ENCODE measurements around the gene ZNF654. TPM values are rescaled to one million over a fixed set of nuclear protein-coding genes. Genes with fewer than 3 reads are reported as not detected.

Gene ZNF654
- total and polyA plus RNA-seq, 2 of the 13 experiments (the other 11 are each of a cell fraction or from before 2014, with no cell fraction given): 1.8 to 4.1 TPM

DNA sequence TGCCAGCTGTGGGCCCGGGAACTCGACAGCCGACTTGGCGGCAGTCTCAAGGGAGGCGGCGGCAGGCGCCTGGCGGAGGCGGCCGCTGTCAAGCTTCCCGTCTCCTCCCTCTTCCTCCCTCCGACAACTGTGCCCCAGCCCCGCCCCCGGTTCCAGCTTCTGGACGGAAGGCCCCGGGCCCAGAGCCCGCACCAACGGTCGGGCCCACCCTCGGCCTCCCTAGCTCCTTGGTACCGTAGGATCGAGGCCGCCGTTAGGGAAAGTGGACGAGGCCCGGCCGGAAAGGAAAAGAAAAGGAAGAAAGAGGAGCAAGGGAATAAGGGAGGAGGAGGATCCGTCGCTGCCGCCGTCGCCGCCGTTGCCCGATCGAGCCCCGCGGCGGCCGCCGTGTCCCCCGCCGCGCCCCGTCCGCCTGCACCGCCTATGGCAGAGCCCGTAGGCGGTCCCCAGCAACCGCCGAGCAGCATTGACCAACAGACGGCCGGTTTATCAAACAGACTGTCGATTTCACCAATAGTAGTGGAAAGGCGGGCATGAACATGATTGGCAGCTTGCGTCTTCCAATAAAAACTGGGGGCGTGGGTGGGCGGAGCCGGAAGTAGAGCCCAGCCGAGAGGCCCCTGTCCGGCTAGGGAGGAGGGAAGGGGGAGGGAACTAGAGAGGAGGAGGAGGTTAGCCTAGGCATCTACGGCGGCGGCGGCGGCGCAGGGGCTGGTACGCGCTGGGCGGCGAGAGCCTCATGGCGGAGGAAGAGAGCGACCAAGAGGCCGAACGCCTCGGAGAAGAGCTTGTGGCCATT lies at the start of gene ZNF654, which contains the start of gene CGGBP1 (continued):
- TF ChIP-seq, protein P1, sequence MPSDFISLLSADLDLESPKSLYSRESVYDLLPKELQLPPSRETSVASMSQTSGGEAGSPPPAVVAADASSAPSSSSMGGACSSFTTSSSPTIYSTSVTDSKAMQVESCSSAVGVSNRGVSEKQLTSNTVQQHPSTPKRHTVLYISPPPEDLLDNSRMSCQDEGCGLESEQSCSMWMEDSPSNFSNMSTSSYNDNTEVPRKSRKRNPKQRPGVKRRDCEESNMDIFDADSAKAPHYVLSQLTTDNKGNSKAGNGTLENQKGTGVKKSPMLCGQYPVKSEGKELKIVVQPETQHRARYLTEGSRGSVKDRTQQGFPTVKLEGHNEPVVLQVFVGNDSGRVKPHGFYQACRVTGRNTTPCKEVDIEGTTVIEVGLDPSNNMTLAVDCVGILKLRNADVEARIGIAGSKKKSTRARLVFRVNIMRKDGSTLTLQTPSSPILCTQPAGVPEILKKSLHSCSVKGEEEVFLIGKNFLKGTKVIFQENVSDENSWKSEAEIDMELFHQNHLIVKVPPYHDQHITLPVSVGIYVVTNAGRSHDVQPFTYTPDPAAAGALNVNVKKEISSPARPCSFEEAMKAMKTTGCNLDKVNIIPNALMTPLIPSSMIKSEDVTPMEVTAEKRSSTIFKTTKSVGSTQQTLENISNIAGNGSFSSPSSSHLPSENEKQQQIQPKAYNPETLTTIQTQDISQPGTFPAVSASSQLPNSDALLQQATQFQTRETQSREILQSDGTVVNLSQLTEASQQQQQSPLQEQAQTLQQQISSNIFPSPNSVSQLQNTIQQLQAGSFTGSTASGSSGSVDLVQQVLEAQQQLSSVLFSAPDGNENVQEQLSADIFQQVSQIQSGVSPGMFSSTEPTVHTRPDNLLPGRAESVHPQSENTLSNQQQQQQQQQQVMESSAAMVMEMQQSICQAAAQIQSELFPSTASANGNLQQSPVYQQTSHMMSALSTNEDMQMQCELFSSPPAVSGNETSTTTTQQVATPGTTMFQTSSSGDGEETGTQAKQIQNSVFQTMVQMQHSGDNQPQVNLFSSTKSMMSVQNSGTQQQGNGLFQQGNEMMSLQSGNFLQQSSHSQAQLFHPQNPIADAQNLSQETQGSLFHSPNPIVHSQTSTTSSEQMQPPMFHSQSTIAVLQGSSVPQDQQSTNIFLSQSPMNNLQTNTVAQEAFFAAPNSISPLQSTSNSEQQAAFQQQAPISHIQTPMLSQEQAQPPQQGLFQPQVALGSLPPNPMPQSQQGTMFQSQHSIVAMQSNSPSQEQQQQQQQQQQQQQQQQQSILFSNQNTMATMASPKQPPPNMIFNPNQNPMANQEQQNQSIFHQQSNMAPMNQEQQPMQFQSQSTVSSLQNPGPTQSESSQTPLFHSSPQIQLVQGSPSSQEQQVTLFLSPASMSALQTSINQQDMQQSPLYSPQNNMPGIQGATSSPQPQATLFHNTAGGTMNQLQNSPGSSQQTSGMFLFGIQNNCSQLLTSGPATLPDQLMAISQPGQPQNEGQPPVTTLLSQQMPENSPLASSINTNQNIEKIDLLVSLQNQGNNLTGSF (CRISPR knock-in tag; IDR thresholded peaks at IDR 0.05): no peak; the same call in 1 of the 2 replicates
- TF ChIP-seq, protein P2, sequence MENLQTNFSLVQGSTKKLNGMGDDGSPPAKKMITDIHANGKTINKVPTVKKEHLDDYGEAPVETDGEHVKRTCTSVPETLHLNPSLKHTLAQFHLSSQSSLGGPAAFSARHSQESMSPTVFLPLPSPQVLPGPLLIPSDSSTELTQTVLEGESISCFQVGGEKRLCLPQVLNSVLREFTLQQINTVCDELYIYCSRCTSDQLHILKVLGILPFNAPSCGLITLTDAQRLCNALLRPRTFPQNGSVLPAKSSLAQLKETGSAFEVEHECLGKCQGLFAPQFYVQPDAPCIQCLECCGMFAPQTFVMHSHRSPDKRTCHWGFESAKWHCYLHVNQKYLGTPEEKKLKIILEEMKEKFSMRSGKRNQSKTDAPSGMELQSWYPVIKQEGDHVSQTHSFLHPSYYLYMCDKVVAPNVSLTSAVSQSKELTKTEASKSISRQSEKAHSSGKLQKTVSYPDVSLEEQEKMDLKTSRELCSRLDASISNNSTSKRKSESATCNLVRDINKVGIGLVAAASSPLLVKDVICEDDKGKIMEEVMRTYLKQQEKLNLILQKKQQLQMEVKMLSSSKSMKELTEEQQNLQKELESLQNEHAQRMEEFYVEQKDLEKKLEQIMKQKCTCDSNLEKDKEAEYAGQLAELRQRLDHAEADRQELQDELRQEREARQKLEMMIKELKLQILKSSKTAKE (CRISPR knock-in tag; IDR thresholded peaks at IDR 0.05; ENCODE audit: borderline replicate concordance): no peak
- TF ChIP-seq ZNF724P (CRISPR knock-in tag; IDR thresholded peaks at IDR 0.05; ENCODE audit: borderline replicate concordance): peak; percentile 63; the same call in 1 of the 2 replicates
- TF ChIP-seq, protein P3, sequence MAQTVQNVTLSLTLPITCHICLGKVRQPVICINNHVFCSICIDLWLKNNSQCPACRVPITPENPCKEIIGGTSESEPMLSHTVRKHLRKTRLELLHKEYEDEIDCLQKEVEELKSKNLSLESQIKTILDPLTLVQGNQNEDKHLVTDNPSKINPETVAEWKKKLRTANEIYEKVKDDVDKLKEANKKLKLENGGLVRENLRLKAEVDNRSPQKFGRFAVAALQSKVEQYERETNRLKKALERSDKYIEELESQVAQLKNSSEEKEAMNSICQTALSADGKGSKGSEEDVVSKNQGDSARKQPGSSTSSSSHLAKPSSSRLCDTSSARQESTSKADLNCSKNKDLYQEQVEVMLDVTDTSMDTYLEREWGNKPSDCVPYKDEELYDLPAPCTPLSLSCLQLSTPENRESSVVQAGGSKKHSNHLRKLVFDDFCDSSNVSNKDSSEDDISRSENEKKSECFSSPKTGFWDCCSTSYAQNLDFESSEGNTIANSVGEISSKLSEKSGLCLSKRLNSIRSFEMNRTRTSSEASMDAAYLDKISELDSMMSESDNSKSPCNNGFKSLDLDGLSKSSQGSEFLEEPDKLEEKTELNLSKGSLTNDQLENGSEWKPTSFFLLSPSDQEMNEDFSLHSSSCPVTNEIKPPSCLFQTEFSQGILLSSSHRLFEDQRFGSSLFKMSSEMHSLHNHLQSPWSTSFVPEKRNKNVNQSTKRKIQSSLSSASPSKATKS (CRISPR knock-in tag; IDR thresholded peaks at IDR 0.05): no peak
- TF ChIP-seq, protein P4, sequence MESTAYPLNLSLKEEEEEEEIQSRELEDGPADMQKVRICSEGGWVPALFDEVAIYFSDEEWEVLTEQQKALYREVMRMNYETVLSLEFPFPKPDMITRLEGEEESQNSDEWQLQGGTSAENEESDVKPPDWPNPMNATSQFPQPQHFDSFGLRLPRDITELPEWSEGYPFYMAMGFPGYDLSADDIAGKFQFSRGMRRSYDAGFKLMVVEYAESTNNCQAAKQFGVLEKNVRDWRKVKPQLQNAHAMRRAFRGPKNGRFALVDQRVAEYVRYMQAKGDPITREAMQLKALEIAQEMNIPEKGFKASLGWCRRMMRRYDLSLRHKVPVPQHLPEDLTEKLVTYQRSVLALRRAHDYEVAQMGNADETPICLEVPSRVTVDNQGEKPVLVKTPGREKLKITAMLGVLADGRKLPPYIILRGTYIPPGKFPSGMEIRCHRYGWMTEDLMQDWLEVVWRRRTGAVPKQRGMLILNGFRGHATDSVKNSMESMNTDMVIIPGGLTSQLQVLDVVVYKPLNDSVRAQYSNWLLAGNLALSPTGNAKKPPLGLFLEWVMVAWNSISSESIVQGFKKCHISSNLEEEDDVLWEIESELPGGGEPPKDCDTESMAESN (CRISPR knock-in tag; conservative IDR thresholded peaks at IDR 0.05): peak; percentile 84
- no peak for TF ChIP-seq HNF4A (CRISPR knock-in tag; IDR thresholded peaks at IDR 0.05)
- peak; percentile 67; the same call in 1 of the 2 replicates for TF ChIP-seq SAP130 (CRISPR knock-in tag; IDR thresholded peaks at IDR 0.05; ENCODE audit: low read depth)
- no peak for TF ChIP-seq SIN3B (IDR thresholded peaks at IDR 0.05; ENCODE audit: low read length)
- TF ChIP-seq ZFP1 (CRISPR knock-in tag; IDR thresholded peaks at IDR 0.05): no peak
- TF ChIP-seq IRX3 (CRISPR knock-in tag; IDR thresholded peaks at IDR 0.05; ENCODE audit: borderline replicate concordance, low read depth): peak; percentile 88; the same call in 1 of the 2 replicates
- TF ChIP-seq ZNF747 (CRISPR knock-in tag; IDR thresholded peaks at IDR 0.05; ENCODE audit: borderline replicate concordance): 0 out of 2 replicates have a peak, but pooled peaks have one; percentile 40
- TF ChIP-seq RFXAP (CRISPR knock-in tag; IDR thresholded peaks at IDR 0.05; ENCODE audit: borderline replicate concordance): peak; percentile 76; the same call in 1 of the 2 replicates
- peak; percentile 59 for TF ChIP-seq ZNF543 (CRISPR knock-in tag; IDR thresholded peaks at IDR 0.05)
- TF ChIP-seq ASH2L (IDR thresholded peaks at IDR 0.05; ENCODE audit: insufficient read length, low read depth, low read length): peak; percentile 76
- TF ChIP-seq, protein P5, sequence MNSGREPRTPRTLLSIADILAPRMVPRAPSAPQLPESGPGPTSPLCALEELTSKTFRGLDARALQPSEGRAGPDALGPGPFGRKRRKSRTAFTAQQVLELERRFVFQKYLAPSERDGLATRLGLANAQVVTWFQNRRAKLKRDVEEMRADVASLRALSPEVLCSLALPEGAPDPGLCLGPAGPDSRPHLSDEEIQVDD (CRISPR knock-in tag; IDR thresholded peaks at IDR 0.05; ENCODE audit: borderline replicate concordance): no peak
- 0 out of 2 replicates have a peak, but pooled peaks have one; percentile 60 for TF ChIP-seq ZNF138 (CRISPR knock-in tag; IDR thresholded peaks at IDR 0.05; ENCODE audit: low read depth)

All from HepG2 (cell line).